ENCODE results near the gene PIP5K1A. TPM values are rescaled to one million over a fixed set of nuclear protein-coding genes. Genes with fewer than 3 reads are reported as not detected.

Gene PIP5K1A
- total RNA-seq, 4 donors from 2014 or later, result 31.5 to 94.2 (median 59.4) TPM

GRCh38 chr1:151289080-151289935, 91.0 kb downstream of the PIP5K1A start:
- ATAC-seq (ENCODE audit: low FRiP score) (no peak), DNase-seq (ENCODE audit: low spot score) (no peak)
- no peak for TF ChIP-seq CTCF (IDR thresholded peaks at IDR 0.05)

- no peak for TF ChIP-seq CTCF (IDR thresholded peaks at IDR 0.05)
- no peak for DNase-seq (ENCODE audit: low spot score)
- ATAC-seq (ENCODE audit: low FRiP score), result no peak
These were observed 91.8 kb downstream of the PIP5K1A start for GRCh38 chr1:151289991-151290708.

- ATAC-seq (ENCODE audit: low FRiP score), result no peak
- DNase-seq (ENCODE audit: low spot score), result no peak
- TF ChIP-seq CTCF (IDR thresholded peaks at IDR 0.05), result no peak
These were observed 92.5 kb downstream of the PIP5K1A start for GRCh38 chr1:151290709-151291303.

- ATAC-seq (ENCODE audit: low FRiP score), result no peak
- TF ChIP-seq CTCF (IDR thresholded peaks at IDR 0.05), result no peak
- no peak for DNase-seq (ENCODE audit: low spot score)
These were observed 94.1 kb downstream of the PIP5K1A start for GRCh38 chr1:151292207-151293030.

GRCh38 chr1:151293093-151293492, 94.7 kb downstream of the PIP5K1A start:
- DNase-seq (ENCODE audit: low spot score), result no peak
- ATAC-seq (ENCODE audit: low FRiP score), result no peak
- TF ChIP-seq CTCF (IDR thresholded peaks at IDR 0.05), result no peak

GRCh38 chr1:151294742-151295462, 96.5 kb downstream of the PIP5K1A start:
- no peak for TF ChIP-seq CTCF (IDR thresholded peaks at IDR 0.05)

More at GRCh38 chr1:151294742-151295462, 96.5 kb downstream of the PIP5K1A start:
- DNase-seq (ENCODE audit: low spot score) (no peak), ATAC-seq (ENCODE audit: low FRiP score) (no peak)
